HepG2 (cell line): ENCODE measurements around the gene MYLK3. TPM values are rescaled to one million over a fixed set of nuclear protein-coding genes. Genes with fewer than 3 reads are reported as not detected.

Experiments
- EED ChIP-seq: sonication (generic); formaldehyde crosslinking; IDR thresholded peaks from 2 replicates; pipeline ENCODE4 v1.5.0; 2020; ENCODE audit warnings: mild to moderate bottlenecking, missing genetic modification reagents
- FOXA3 ChIP-seq: IDR thresholded peaks from 2 replicates; pipeline ENCODE4 v1.6.1; 2016; ENCODE audit warnings: missing genetic modification reagents, missing compliant biosample characterization
- MXD1 ChIP-seq: sonication (generic); formaldehyde crosslinking; IDR thresholded peaks from 2 replicates; pipeline ENCODE4 v1.4.0; 2020; ENCODE audit warnings: mild to moderate bottlenecking, missing genetic modification reagents
- SAP130 ChIP-seq: IDR thresholded peaks from 2 replicates; pipeline ENCODE4 v1.6.1; 2016; ENCODE audit warnings: low read depth
- SOX6 ChIP-seq, 2 experiments: fragments of 450-650 bp in 1 of 2; sonication (generic) in 1 of 2; formaldehyde crosslinking in 1 of 2; IDR thresholded peaks; 2 replicates each; pipeline versions ENCODE4 v1.4.0 to v1.6.1; 2017 to 2020; ENCODE audit warnings: antibody characterized with exemption in 1 of 2, mild to moderate bottlenecking in 1 of 2, missing genetic modification reagents in 1 of 2
- THAP7 ChIP-seq: sonication (generic); formaldehyde crosslinking; IDR thresholded peaks from 2 replicates; pipeline ENCODE4 v1.8.1; 2023; ENCODE audit warnings: mild to moderate bottlenecking, missing genetic modification reagents
- ZBTB40 ChIP-seq, 2 experiments: fragments of 450-650 bp in 1 of 2; sonication (generic) in 1 of 2; formaldehyde crosslinking in 1 of 2; IDR thresholded peaks; 2 replicates each; pipeline versions ENCODE4 v1.6.1 to v1.8.0; 2016 to 2022; ENCODE audit warnings: antibody characterized with exemption in 1 of 2, mild to moderate bottlenecking in 1 of 2, missing genetic modification reagents in 1 of 2
- ZNF407 ChIP-seq: sonication (generic); formaldehyde crosslinking; IDR thresholded peaks from one replicate; pipeline ENCODE4 v1.5.1; 2020; ENCODE audit warnings: mild to moderate bottlenecking, missing genetic modification reagents; ENCODE audit errors: not compliant biosample characterization
- ZNF740 ChIP-seq: sonication (generic); formaldehyde crosslinking; IDR thresholded peaks from 2 replicates; pipeline ENCODE4 v1.4.0; 2020; ENCODE audit warnings: missing genetic modification reagents
- polyA plus RNA-seq, 8 experiments: library from polyadenylated mRNA; depleted of rRNA in 3 of 8; stranded (reverse) in 7 of 8; unstranded in 1 of 8; fragments of >200 nt; fragmentation: Illumina TruSeq in 4 of 8; extraction: Trizol in 4 of 8; gene quantifications; 2 replicates each; pipeline versions ENCODE4 v1.2.1 to v1.2.3, GENCODE V29; 2011 to 2016; ENCODE audit warnings: low read depth in 4 of 8, missing spikeins in 1 of 8, mixed read lengths in 1 of 8; ENCODE audit not compliant: insufficient read depth in 1 of 8
- total RNA-seq, 5 experiments: library from RNA; depleted of rRNA; stranded (reverse); fragments of >200 nt; fragmentation: Illumina TruSeq; extraction: Trizol; gene quantifications; 2 replicates each; pipeline ENCODE4 v1.2.3, GENCODE V29; 2016; ENCODE audit warnings: low read depth in 1 of 5

MYLK3 gene
- total and polyA plus RNA-seq, 2 of the 13 experiments (the other 11 are each of a cell fraction or from before 2014, with no cell fraction given), result 0.04 to 0.18 TPM

- no peak for TF ChIP-seq ZNF407 (CRISPR knock-in tag)
- TF ChIP-seq SAP130 (CRISPR knock-in tag), result peak; percentile 37; the same call in 1 of the 2 replicates
- TF ChIP-seq EED (CRISPR knock-in tag), result no peak
- TF ChIP-seq FOXA3 (CRISPR knock-in tag), result peak; percentile 72
- no peak for TF ChIP-seq MXD1 (CRISPR knock-in tag)
- no peak for TF ChIP-seq ZNF740
- TF ChIP-seq SOX6 (IDR thresholded peaks at IDR 0.05), result no peak
- peak; percentile 71; the same call in 1 of the 2 replicates for TF ChIP-seq SOX6 (CRISPR knock-in tag; IDR thresholded peaks at IDR 0.05)
- no peak for TF ChIP-seq THAP7 (CRISPR knock-in tag)
- no peak for TF ChIP-seq ZBTB40 (IDR thresholded peaks at IDR 0.05)
- TF ChIP-seq ZBTB40 (CRISPR knock-in tag; IDR thresholded peaks at IDR 0.05), result no peak
Measured at GRCh38 chr16:46788891-46789474, 40.8 kb upstream of the MYLK3 start (continued).
